A673 (cell line): ENCODE measurements around the gene GAK. TPM values are rescaled to one million over a fixed set of nuclear protein-coding genes. Genes with fewer than 3 reads are reported as not detected.

Source experiments
- BruUV-seq: library from RNA; stranded (reverse); fragments of 400-500 nt; replicated peaks from 2 replicates; lab custom pipeline; 2021; lab: Mats Ljungman, UMichigan
- CTCF ChIA-PET: fragments of 300-600 bp; sonication (Branson Sonifier 250); formaldehyde crosslinking; loops from one replicate; lab custom pipeline; 2022; ENCODE audit warnings: antibody characterized with exemption; lab: Charles Lee
- POLR2A ChIA-PET: fragments of 300-600 bp; sonication (Branson Sonifier 250); formaldehyde crosslinking; loops from one replicate; lab custom pipeline; 2022; ENCODE audit warnings: antibody characterized with exemption; ENCODE audit not compliant: low non-redundant PET; lab: Charles Lee
- DNase-seq: peaks from one replicate; pipeline ENCODE4 v3.0.0-alpha.2; 2015; ENCODE audit warnings: low spot score
- H3K27ac ChIP-seq: fragments of 200-600 bp; sonication (generic); 2 replicates; pipeline ENCODE4 v1.5.1; 2016; ENCODE audit warnings: mixed run types, low read depth, mild to moderate bottlenecking, mixed read lengths, antibody characterized with exemption, low read length; ENCODE audit not compliant: poor library complexity, severe bottlenecking
- H3K27me3 ChIP-seq: fragments of 200-600 bp; sonication (generic); replicated peaks from 2 replicates; pipeline ENCODE4 v1.6.1; 2017; ENCODE audit warnings: mixed run types, low read depth, mild to moderate bottlenecking, mixed read lengths, antibody characterized with exemption, low read length; ENCODE audit not compliant: insufficient read depth, poor library complexity
- H3K36me3 ChIP-seq: fragments of 200-600 bp; sonication (generic); 2 replicates; pipeline ENCODE4 v1.6.1; 2016; ENCODE audit warnings: mixed run types, mild to moderate bottlenecking, mixed read lengths, antibody characterized with exemption, low read length; ENCODE audit not compliant: insufficient read depth, poor library complexity, severe bottlenecking
- H3K4me1 ChIP-seq: fragments of 200-600 bp; sonication (generic); 2 replicates; pipeline ENCODE4 v1.6.1; 2017; ENCODE audit warnings: mixed run types, mild to moderate bottlenecking, mixed read lengths, antibody characterized with exemption, low read length; ENCODE audit not compliant: insufficient read depth, poor library complexity, severe bottlenecking
- H3K4me3 ChIP-seq: fragments of 200-600 bp; sonication (generic); 2 replicates; pipeline ENCODE4 v1.5.1; 2016; ENCODE audit warnings: low read depth, mixed run types, mild to moderate bottlenecking, mixed read lengths, low read length; ENCODE audit not compliant: poor library complexity, severe bottlenecking
- H3K9me3 ChIP-seq: fragments of 200-600 bp; sonication (generic); 2 replicates; pipeline ENCODE4 v1.6.1; 2016; ENCODE audit warnings: mixed run types, low read depth, mild to moderate bottlenecking, mixed read lengths, antibody characterized with exemption, low read length; ENCODE audit not compliant: poor library complexity, severe bottlenecking
- CTCF ChIP-seq: fragments of 300-800, 200-600 bp; sonication (generic); conservative IDR thresholded peaks from 2 replicates; pipeline ENCODE4 v1.5.1; 2017; ENCODE audit warnings: low read depth, mild to moderate bottlenecking, antibody characterized with exemption, low read length, moderate library complexity, mixed read lengths
- EZH2 ChIP-seq: fragments of 200-600 bp; sonication (generic); IDR thresholded peaks from 2 replicates; pipeline ENCODE4 v1.6.1; 2017; ENCODE audit warnings: borderline replicate concordance, low read depth, mild to moderate bottlenecking, mixed read lengths, antibody characterized with exemption, low read length; ENCODE audit not compliant: poor library complexity, severe bottlenecking
- intact Hi-C: fragments of 100-400 bp; cut with micrococcal nuclease; formaldehyde crosslinking; loops from one replicate; pipeline ENCODE4 v1.10.0; 2022; ENCODE audit not compliant: unreplicated experiment
- total RNA-seq: library from RNA; stranded (reverse); gene quantifications from 2 replicates; pipeline ENCODE4 v1.2.3, GENCODE V29; 2021

Gene GAK
- total RNA-seq, 1 experiment from 2014 or later = 96.2 TPM

DNA sequence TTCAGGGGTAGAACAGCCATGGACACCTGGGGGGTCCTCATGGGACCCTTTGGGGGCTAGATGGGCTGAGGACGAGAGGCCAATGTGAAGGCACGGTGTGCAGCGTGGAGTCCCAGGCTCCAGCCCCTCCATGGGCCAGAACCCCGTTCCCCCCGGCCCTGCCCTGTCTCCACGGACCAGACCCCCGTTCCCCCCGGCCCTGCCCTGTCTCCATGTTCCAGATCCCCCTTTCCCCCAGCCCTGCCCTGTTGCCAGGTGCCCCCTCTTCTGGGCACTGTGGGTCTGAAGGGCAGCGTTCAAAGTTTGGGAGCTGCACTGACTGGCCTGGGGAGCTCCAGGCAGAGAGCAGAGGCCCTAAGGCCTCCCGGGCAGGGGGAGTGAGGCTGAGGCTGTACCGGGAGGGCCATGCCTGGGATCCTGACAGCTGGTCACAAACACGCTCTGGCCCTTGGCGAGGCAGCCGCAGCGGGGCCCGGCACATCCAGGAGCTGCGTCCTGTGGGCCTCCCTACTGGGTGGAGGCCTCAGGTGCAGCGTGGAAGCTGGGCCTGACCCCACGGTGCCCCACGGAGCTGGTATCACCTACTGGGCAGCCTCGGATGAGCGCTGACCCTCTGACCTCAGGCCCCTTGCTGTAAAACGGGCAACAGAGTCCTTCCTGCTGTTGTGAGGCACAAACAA, 32.4 kb upstream of the GAK start:
- POLR2A ChIA-PET = no interaction called here
- CTCF ChIA-PET = no interaction called here
- no TSS peak for BruUV-seq

GRCh38 chr4:963276-964225, 31.4 kb upstream of the GAK start:
- no TSS peak for BruUV-seq
- H3K4me1 ChIP-seq = no peaks in the 10 kb centered on the region
- TF ChIP-seq EZH2 = no peak
- no peak for TF ChIP-seq CTCF
- no peak overlapping the region for H3K4me3 ChIP-seq
- POLR2A ChIA-PET = no interaction called here
- H3K36me3 ChIP-seq = no peaks in the 10 kb centered on the region
- no peak for DNase-seq
- H3K27ac ChIP-seq = no peak overlapping the region
- CTCF ChIA-PET = no interaction called here
- H3K9me3 ChIP-seq = no peaks in the 10 kb centered on the region
- intact Hi-C loops = no loop called here
- no peaks in the 10 kb centered on the region for H3K27me3 ChIP-seq

More for the DNA sequence above, 32.4 kb upstream of the GAK start:
- Histone ChIP-seq H3K27ac (no peak overlapping the region), H3K27me3 (no peaks in the 10 kb centered on the region), H3K9me3 (no peaks in the 10 kb centered on the region), H3K36me3 (no peaks in the 10 kb centered on the region), H3K4me1 (no peaks in the 10 kb centered on the region), H3K4me3 (no peak overlapping the region)
- TF ChIP-seq CTCF = no peak
- no peak for DNase-seq
- intact Hi-C loops = no loop called here

DNA sequence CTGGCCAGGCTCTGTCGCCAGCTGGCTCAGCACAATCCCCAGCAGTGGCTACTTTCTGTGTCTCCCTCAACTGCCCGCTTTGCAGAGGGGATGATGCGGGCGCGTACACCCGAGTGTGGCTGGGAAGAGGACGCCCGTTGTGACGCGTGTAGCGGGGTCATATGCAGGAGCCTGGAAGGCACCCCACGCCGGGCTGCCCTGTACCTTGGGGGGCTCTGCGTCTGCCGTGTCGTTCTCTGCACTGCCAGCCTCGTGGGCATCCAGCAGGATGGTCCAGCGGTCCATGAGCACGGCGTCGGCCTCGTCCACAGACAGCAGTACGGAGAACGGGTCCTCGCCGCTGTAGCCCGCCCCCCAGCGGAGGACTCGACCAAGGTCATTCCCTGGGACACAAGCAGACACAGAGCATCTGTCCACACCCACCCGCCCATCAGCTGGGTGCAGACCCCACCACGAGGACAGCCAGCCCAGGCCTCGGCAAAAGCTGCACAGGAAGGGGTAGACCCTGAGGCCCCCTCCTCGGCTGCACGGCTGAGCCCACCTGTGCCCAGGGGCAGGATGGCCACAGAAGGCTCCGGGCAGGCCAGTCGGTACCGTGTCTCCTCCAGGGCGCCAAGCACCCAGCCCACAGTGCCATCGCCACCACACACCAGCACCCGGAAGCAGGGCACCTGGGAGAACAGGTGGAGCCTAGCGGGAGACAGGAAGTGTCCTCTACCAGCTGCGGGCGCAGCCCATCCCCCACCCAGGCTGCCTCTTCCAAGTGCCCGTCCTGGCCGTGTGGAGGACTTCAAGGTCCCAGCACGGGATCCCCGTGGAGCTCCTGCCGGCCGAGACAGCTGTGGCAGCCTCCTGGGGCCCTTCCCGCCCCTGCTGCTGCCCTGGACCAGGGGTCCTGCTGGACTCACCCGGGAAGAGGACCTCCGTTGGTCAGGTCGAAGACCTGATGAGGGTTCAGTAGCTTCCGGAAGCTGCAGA, 30.4 kb upstream of the GAK start:
- POLR2A ChIA-PET = no interaction called here
- no peaks in the 10 kb centered on the region for H3K4me1 ChIP-seq

More for the DNA sequence above, 30.4 kb upstream of the GAK start:
- no TSS peak for BruUV-seq
- H3K36me3 ChIP-seq = no peaks in the 10 kb centered on the region
- intact Hi-C loops = no loop called here
- H3K27ac ChIP-seq = no peak overlapping the region
- H3K9me3 ChIP-seq = no peaks in the 10 kb centered on the region
- CTCF ChIA-PET = no interaction called here
- H3K27me3 ChIP-seq = no peaks in the 10 kb centered on the region
- TF ChIP-seq CTCF = no peak
- TF ChIP-seq EZH2 = no peak
- H3K4me3 ChIP-seq = no peak overlapping the region
- DNase-seq = no peak
